Heart right ventricle (tissue), 16 donors: ENCODE measurements around the gene F12. TPM values are rescaled to one million over a fixed set of nuclear protein-coding genes. Genes with fewer than 3 reads are reported as not detected.

Experiments
- ATAC-seq, 8 donors: fragments of 200-7000 bp; cut with Tn5 transposase; one replicate each; pipeline ENCODE4 v1.9.1; 2020; ENCODE audit warnings: mild to moderate bottlenecking in 8 of 8, moderate library complexity in 8 of 8, moderate number of reproducible peaks in 1 of 8
- DNase-seq, 2 donors: peaks; one replicate each; pipeline ENCODE4 v3.0.0-alpha.2; 2020
- H3K27ac ChIP-seq, 10 donors: fragments of 200-600 bp; sonication (generic) in 2 of 10; one replicate each; pipeline versions ENCODE4 v1.5.0 to v1.8.0; 2020 to 2022; ENCODE audit warnings: mild to moderate bottlenecking in 3 of 10
- H3K27me3 ChIP-seq, 7 donors: fragments of 200-600 bp; one replicate each; pipeline ENCODE4 v1.8.0; 2021 to 2022; ENCODE audit warnings: mild to moderate bottlenecking in 2 of 7
- H3K36me3 ChIP-seq, 9 donors: fragments of 200-600 bp; sonication (generic) in 1 of 9; one replicate each; pipeline versions ENCODE4 v1.5.0 to v1.8.0; 2020 to 2022; ENCODE audit warnings: mild to moderate bottlenecking in 2 of 9
- H3K4me1 ChIP-seq, 9 donors: fragments of 200-600 bp; sonication (generic) in 1 of 9; one replicate each; pipeline versions ENCODE4 v1.5.0 to v1.8.0; 2020 to 2022; ENCODE audit warnings: mild to moderate bottlenecking in 4 of 9
- H3K4me3 ChIP-seq, 10 donors: fragments of 200-600 bp; sonication (generic) in 2 of 10; one replicate each; pipeline versions ENCODE4 v1.5.0 to v1.8.0; 2020 to 2022; ENCODE audit warnings: mild to moderate bottlenecking in 7 of 10, moderate library complexity in 2 of 10
- H3K9me3 ChIP-seq, 11 donors: fragments of 200-600 bp in 10 of 11; sonication (generic) in 2 of 11; one replicate each; pipeline versions ENCODE4 v1.5.0 to v1.8.0; 2013 to 2022; ENCODE audit warnings: mild to moderate bottlenecking in 2 of 11, control low read depth in 1 of 11, moderate library complexity in 1 of 11
- CTCF ChIP-seq, 9 donors: fragments of 200-600 bp; sonication (generic) in 2 of 9; IDR thresholded peaks; one replicate each; pipeline versions ENCODE4 v1.5.0 to v1.8.0; 2021 to 2022; ENCODE audit warnings: antibody characterized with exemption in 9 of 9, mild to moderate bottlenecking in 5 of 9, moderate library complexity in 1 of 9
- WGBS, 2 donors: extraction: QIAGEN DNeasy Blood & Tissue Kit; methylation state at CpG; one replicate each; pipeline ENCODE4 v1.1.7; 2013; ENCODE audit warnings: inconsistent platforms in 1 of 2; 5-methylcytosine and 5-hydroxymethylcytosine counted together
- intact Hi-C, 10 donors: fragments of 100-400 bp; cut with DNase I; formaldehyde crosslinking; loops; one replicate each; pipeline versions ENCODE4 v1.11.1 to v1.14.2; 2022
- polyA plus RNA-seq, 2 donors: library from polyadenylated mRNA; stranded (reverse); fragments of 200-250 nt; gene quantifications; one replicate each; pipeline ENCODE4 v1.2.3, GENCODE V29; 2013
- total RNA-seq, 10 donors: library from RNA; stranded (reverse); fragmentation: NEBNext Ultra II Directional in 3 of 10; extraction: Animal tissue kit (Norgen Biotek cat#: 25700) in 3 of 10; gene quantifications; one replicate each; pipeline versions ENCODE4 v1.2.1 to v1.2.4, GENCODE V29; 2021 to 2023
- donor health status: Arrhythmogenic right ventricular cardiomyopathy.
- donor health status: ischemic (EF 13 %, LVEDD 7.1; RV severe dilation, severe dysfunction).
- donor health status: healthy with polysubstance abuse.
- donor health status: DM: no; HTN: yes; CAD: no.
- donor health status: DM: no; HTN: no; CAD: no.
- donor health status: ischemic (EF 25% LVEDD 6.9; RV normal size, moderate dysfunction).
- donor health status: ischemic (EF 25% LVEDD 5.7; RV mildly dilated, moderate dysfunction).
- donor health status: healthy.
- donor health status: DM: yes; HTN: yes; CAD: no.
- donor health status: Ischemic cardiomyopathy.
- donor health status: ischemic (EF 35%, LVEDD 5.7; RV mildly dilated, moderate dysfunction).
- donor health status: nonischemic (EF 11% LVEDD 7.7; RV severe dilation, severe dysfunction).
- donor health status: DM: yes; HTN: yes; CAD: no.
- donor health status: PGD.
- donor health status: ischemic (EF 29% LVEDD 5.4; RV normal size, mild dysfunction).
- donor health status: nonischemic (EF 23%, LVEDD 6.1; RV moderate dilation, normal function).

F12 gene
- total and polyA plus RNA-seq, 12 donors = 0.25 to 0.37 (median 0.28) TPM; not detected in 9

- ATAC-seq (no peak), DNase-seq (no peak)
- TF ChIP-seq CTCF (IDR thresholded peaks at IDR 0.05) = no peak
- 91 to 93% methylated on average over 12 of the region's 12 CpGs for WGBS, 2 donors
- Histone ChIP-seq H3K36me3 (peaks cover 0 to 34% (median 0%) of the 10 kb centered on the region in 9 donors), H3K4me3 (no peak overlapping the region), H3K4me1 (peaks cover 3 to 45% (median 16%) of the 10 kb centered on the region in 9 donors), H3K27me3 (no peaks in the 10 kb centered on the region), H3K27ac (peak overlapping the region in 1 of 10 donors; percentile 75), H3K9me3 (no peaks in the 10 kb centered on the region)
- intact Hi-C loops = loop anchor here in 2 of 10 donors (5.0 to 10.0 kb wide), 2 partner anchors 45 to 47 kb away; no protein-coding TSS in a partner anchor
These were observed 37.1 kb downstream of the F12 start for GRCh38 chr5:177372034-177372896.

GRCh38 chr5:177371120-177372033, 38.0 kb downstream of the F12 start:
- intact Hi-C loops = loop anchor here in 2 of 10 donors (5.0 to 10.0 kb wide), 2 partner anchors 44 to 47 kb away; no protein-coding TSS in a partner anchor
- no peak for TF ChIP-seq CTCF (IDR thresholded peaks at IDR 0.05)
- no peak for ATAC-seq
- H3K27me3 ChIP-seq = no peaks in the 10 kb centered on the region
- 64 to 76% methylated on average over 21 to 26 of the region's 26 CpGs for WGBS, 2 donors
- H3K27ac ChIP-seq = peak overlapping the region in 2 of 10 donors; percentile 31 to 75
- H3K36me3 ChIP-seq = peaks cover 0 to 37% (median 0%) of the 10 kb centered on the region in 9 donors
- no peak for DNase-seq
- H3K4me3 ChIP-seq = peak overlapping the region in 9 of 10 donors; percentile 14 to 58 (median 41)
- H3K4me1 ChIP-seq = peaks cover 3 to 52% (median 17%) of the 10 kb centered on the region in 9 donors
- H3K9me3 ChIP-seq = no peaks in the 10 kb centered on the region

- Histone ChIP-seq H3K36me3 (peaks cover 0 to 37% (median 0%) of the 10 kb centered on the region in 9 donors), H3K27ac (peak overlapping the region in 2 of 10 donors; percentile 31 to 75), H3K27me3 (no peaks in the 10 kb centered on the region), H3K4me3 (peak overlapping the region in 9 of 10 donors; percentile 14 to 58 (median 41)), H3K4me1 (peaks cover 3 to 59% (median 18%) of the 10 kb centered on the region in 9 donors), H3K9me3 (no peaks in the 10 kb centered on the region)
- peak; percentile 66 to 72 for DNase-seq
- ATAC-seq = peak; percentile 42 to 65 (median 58)
- intact Hi-C loops = loop anchor here in 2 of 10 donors (5.0 to 10.0 kb wide), 2 partner anchors 43 to 46 kb away; no protein-coding TSS in a partner anchor
- WGBS, 2 donors = 13 to 15% methylated on average over 28 to 42 of the region's 42 CpGs
- TF ChIP-seq CTCF (IDR thresholded peaks at IDR 0.05) = peak in 8 of 9 donors; percentile 11 to 60 (median 44)
These were observed 38.8 kb downstream of the F12 start for GRCh38 chr5:177370488-177371119.
